K562 treated with DMSO at 1 percent for 12 hours (cell line): ENCODE measurements around the gene PON2. TPM values are rescaled to one million over a fixed set of nuclear protein-coding genes. Genes with fewer than 3 reads are reported as not detected.

Experiments
- total RNA-seq: library from RNA; unstranded; fragments of 300-600 nt; gene quantifications from 2 replicates; pipeline ENCODE4 v1.2.3, GENCODE V29; 2022; ENCODE audit not compliant: insufficient read depth

The PON2 gene
- 5.4 and 12.8 TPM in 2 replicates for total RNA-seq

GRCh38 chr7:95434557-95435421 lies at the start of gene PON2:
Gene PON2 (minus strand): TSS chr7:95435028. CDS start chr7:95434951, 77 bp downstream.

GRCh38 chr7:95396136-95397032 lies 38.4 kb downstream of the PON2 start, which contains the start of gene PON3:
Gene PON3 (minus strand): TSS chr7:95396375. CDS start chr7:95396350, 25 bp downstream.

Other genes with a start within 250 kb of the PON2 start
- gene PON1, start 110.5 kb downstream of the PON2 start, total RNA-seq: not detected in 2 replicates
- gene PON3, start 38.7 kb downstream of the PON2 start, total RNA-seq: not detected in 2 replicates
- gene ASB4, start 50.9 kb upstream of the PON2 start, total RNA-seq: not detected in 2 replicates
- gene PDK4, start 161.5 kb upstream of the PON2 start, total RNA-seq: 0.27 and 0.43 TPM in 2 replicates